WTC11 (cell line): ENCODE results near the gene MCFD2. TPM values are rescaled to one million over a fixed set of nuclear protein-coding genes. Genes with fewer than 3 reads are reported as not detected.

Source experiments
- ATAC-seq: fragments of 200-7000 bp; cut with Tn5 transposase; 2 replicates; pipeline ENCODE4 v1.10.0; 2021; ENCODE audit warnings: mild to moderate bottlenecking, moderate library complexity
- CTCF ChIA-PET: fragments of 300-600 bp; sonication (Branson Sonifier 250); formaldehyde crosslinking; loops from one replicate; lab custom pipeline; 2021; ENCODE audit warnings: antibody characterized with exemption; lab: Charles Lee
- POLR2A ChIA-PET: fragments of 350-600 bp; sonication (Branson Sonifier 250); formaldehyde crosslinking; loops from one replicate; lab custom pipeline; 2021; ENCODE audit warnings: antibody characterized with exemption; lab: Charles Lee
- DNase-seq: peaks from one replicate; pipeline ENCODE4 v3.0.0; 2021; ENCODE audit warnings: low spot score
- H3K27ac Mint-ChIP-seq: 2 replicates; pipeline ENCODE4 v1.8.0; 2021; ENCODE audit warnings: mixed read lengths
- H3K27me3 Mint-ChIP-seq: 2 replicates; pipeline ENCODE4 v1.8.0; 2021; ENCODE audit warnings: low read depth, mild to moderate bottlenecking, moderate library complexity, mixed read lengths
- H3K36me3 Mint-ChIP-seq: 2 replicates; pipeline ENCODE4 v1.8.0; 2021; ENCODE audit warnings: mixed read lengths
- H3K4me1 Mint-ChIP-seq: 2 replicates; pipeline ENCODE4 v1.8.0; 2022; ENCODE audit warnings: mixed read lengths
- H3K4me3 Mint-ChIP-seq: 2 replicates; pipeline ENCODE4 v1.8.0; 2021; ENCODE audit warnings: mild to moderate bottlenecking, moderate library complexity, mixed read lengths
- H3K9me3 Mint-ChIP-seq: 2 replicates; pipeline ENCODE4 v1.8.0; 2021; ENCODE audit warnings: mixed read lengths
- ATF6 ChIP-seq: sonication (generic); formaldehyde crosslinking; IDR thresholded peaks from 2 replicates; pipeline ENCODE4 v1.8.1; 2023; ENCODE audit warnings: mild to moderate bottlenecking, missing genetic modification reagents
- CREM ChIP-seq: sonication (generic); formaldehyde crosslinking; IDR thresholded peaks from 2 replicates; pipeline ENCODE4 v1.8.1; 2022; ENCODE audit warnings: mild to moderate bottlenecking, missing genetic modification reagents, moderate library complexity
- E2F1 ChIP-seq: sonication (generic); formaldehyde crosslinking; IDR thresholded peaks from 2 replicates; pipeline ENCODE4 v1.8.0; 2022; ENCODE audit warnings: mild to moderate bottlenecking, missing genetic modification reagents
- ERG ChIP-seq: fragments of 250-450 bp; sonication (Bioruptor Pico); IDR thresholded peaks from 2 replicates; pipeline ENCODE4 v1.8.0; 2021; ENCODE audit warnings: mild to moderate bottlenecking
- ESRRA ChIP-seq: sonication (generic); formaldehyde crosslinking; IDR thresholded peaks from 2 replicates; pipeline ENCODE4 v1.8.1; 2022; ENCODE audit warnings: mild to moderate bottlenecking, missing genetic modification reagents, borderline replicate concordance
- GABPB1 ChIP-seq: sonication (generic); formaldehyde crosslinking; IDR thresholded peaks from 2 replicates; pipeline ENCODE4 v1.8.1; 2023; ENCODE audit warnings: mild to moderate bottlenecking, missing genetic modification reagents
- JAZF1 ChIP-seq: fragments of 250-450 bp; sonication (Bioruptor Pico); IDR thresholded peaks from 2 replicates; pipeline ENCODE4 v1.9.0; 2021; ENCODE audit warnings: moderate library complexity, mild to moderate bottlenecking, inconsistent platforms
- JUN ChIP-seq: sonication (generic); formaldehyde crosslinking; IDR thresholded peaks from 2 replicates; pipeline ENCODE4 v1.8.0; 2023; ENCODE audit warnings: mild to moderate bottlenecking, missing genetic modification reagents
- KAT7 ChIP-seq: sonication (generic); formaldehyde crosslinking; IDR thresholded peaks from 2 replicates; pipeline ENCODE4 v1.8.1; 2023; ENCODE audit warnings: missing genetic modification reagents, mild to moderate bottlenecking, borderline replicate concordance
- PRDM15 ChIP-seq: sonication (generic); formaldehyde crosslinking; IDR thresholded peaks from 2 replicates; pipeline ENCODE4 v1.8.0; 2022; ENCODE audit warnings: missing genetic modification reagents
- TEAD4 ChIP-seq: sonication (generic); formaldehyde crosslinking; IDR thresholded peaks from 2 replicates; pipeline ENCODE4 v1.8.0; 2022; ENCODE audit warnings: mild to moderate bottlenecking, missing genetic modification reagents
- ZNF232 ChIP-seq: sonication (generic); formaldehyde crosslinking; IDR thresholded peaks from 2 replicates; pipeline ENCODE4 v1.8.0; 2022; ENCODE audit warnings: mild to moderate bottlenecking, missing genetic modification reagents
- ZNF425 ChIP-seq: fragments of 250-450 bp; sonication (Bioruptor Pico); conservative IDR thresholded peaks from 2 replicates; pipeline ENCODE4 v1.9.0; 2021; ENCODE audit warnings: mild to moderate bottlenecking
- total RNA-seq: library from RNA; stranded (reverse); gene quantifications from 3 replicates; pipeline ENCODE4 v1.2.3, GENCODE V29; 2021

Gene MCFD2
- total RNA-seq, 1 experiment from 2014 or later = 68.1 TPM

GRCh38 chr2:46956981-46957531 is 41.5 kb upstream of the MCFD2 start:
- POLR2A ChIA-PET = no interaction called here
- ATAC-seq = no peak
- TF ChIP-seq TEAD4 (CRISPR knock-in tag) (no peak), JUN (no peak), ATF6 (no peak), E2F1 (CRISPR knock-in tag) (no peak), ERG (CRISPR knock-in tag) (no peak), ZNF232 (CRISPR knock-in tag) (no peak), CREM (CRISPR knock-in tag) (no peak)
- TF ChIP-seq, all 79 proteins: peak for 0

GRCh38 chr2:46955764-46956163 is 40.2 kb upstream of the MCFD2 start:
- Mint-ChIP-seq H3K4me1 (peaks cover 8% of the 10 kb centered on the region), H3K27me3 (no peaks in the 10 kb centered on the region), H3K4me3 (no peak overlapping the region)
- ATAC-seq (no peak), DNase-seq (no peak)
- CTCF ChIA-PET = no interaction called here
- TF ChIP-seq KAT7 (CRISPR knock-in tag) (no peak), ESRRA (no peak), PRDM15 (CRISPR knock-in tag) (no peak), GABPB1 (CRISPR knock-in tag) (no peak), JAZF1 (CRISPR knock-in tag) (no peak), ZNF425 (no peak)
- TF ChIP-seq, all 79 proteins: peak for 0
- Mint-ChIP-seq H3K36me3 (peaks cover 19% of the 10 kb centered on the region), H3K9me3 (no peaks in the 10 kb centered on the region), H3K27ac (no peak overlapping the region)
- POLR2A ChIA-PET = no interaction called here

More at GRCh38 chr2:46956981-46957531, 41.5 kb upstream of the MCFD2 start:
- H3K4me3 Mint-ChIP-seq = no peak overlapping the region
- H3K27ac Mint-ChIP-seq = no peak overlapping the region
- H3K27me3 Mint-ChIP-seq = no peaks in the 10 kb centered on the region
- no peak for DNase-seq
- no peaks in the 10 kb centered on the region for H3K4me1 Mint-ChIP-seq
- CTCF ChIA-PET = no interaction called here
- peaks cover 15% of the 10 kb centered on the region for H3K36me3 Mint-ChIP-seq
- H3K9me3 Mint-ChIP-seq = no peaks in the 10 kb centered on the region
